SU-DHL-6 (cell line): ENCODE results near the gene ENO3.

Experiments used
- CTCF ChIP-seq: fragments of 200-600 bp; sonication (generic); IDR thresholded peaks from one replicate; pipeline ENCODE4 v1.5.1; 2017; ENCODE audit warnings: antibody characterized with exemption, mild to moderate bottlenecking, low read length, moderate library complexity; ENCODE audit not compliant: insufficient read depth, poor library complexity, severe bottlenecking
- EZH2phosphoT487 ChIP-seq: fragments of 200-600 bp; sonication (generic), shearing (Covaris generic); conservative IDR thresholded peaks from 2 replicates; pipeline ENCODE4 v1.6.1; 2018; ENCODE audit warnings: mild to moderate bottlenecking, antibody characterized with exemption, low read length, moderate library complexity, mixed read lengths

DNA sequence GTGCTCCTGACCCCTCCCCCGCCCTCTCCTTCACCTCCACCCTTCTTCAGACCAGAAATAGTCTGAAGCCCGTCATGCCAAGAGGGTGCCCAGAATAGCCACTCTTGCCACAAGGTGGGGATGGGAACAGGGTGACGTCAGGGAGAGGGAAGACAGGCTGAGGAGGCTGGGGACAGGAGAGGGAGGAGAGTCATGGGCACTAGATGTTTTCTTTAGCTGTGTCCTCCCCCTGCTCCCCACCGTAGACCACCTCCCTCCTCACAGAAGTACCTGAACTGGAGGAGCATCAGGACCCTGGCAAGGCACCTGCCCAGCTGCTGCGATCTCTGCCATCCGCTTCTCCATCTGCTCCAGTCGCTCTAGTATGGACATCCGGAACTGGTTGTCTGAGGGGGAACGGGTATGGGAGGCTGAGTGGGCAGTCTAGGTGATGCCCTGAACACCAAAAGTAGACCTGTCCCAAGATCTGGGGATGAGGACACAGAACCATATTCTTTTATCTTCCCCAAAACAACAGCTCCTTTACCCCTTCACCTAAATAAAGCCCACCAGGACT lies 23.3 kb downstream of the ENO3 start:
- TF ChIP-seq CTCF (no peak), EZH2phosphoT487 (no peak)
